Lung microvascular endothelial cell (primary cell): ENCODE measurements around the gene ARHGEF5. TPM values are rescaled to one million over a fixed set of nuclear protein-coding genes. Genes with fewer than 3 reads are reported as not detected.

ENCODE experiments used
- DNase-seq, 2 donors: peaks; one replicate each; pipeline versions ENCODE4 v3.0.0 to v3.0.0-alpha.2; 2010; ENCODE audit warnings: low read depth in 2 of 2
- total RNA-seq: library from RNA; depleted of rRNA; stranded (reverse); fragments of >200 nt; gene quantifications from 2 replicates; pipeline ENCODE4 v1.2.1, GENCODE V29; 2014

Gene ARHGEF5
- total RNA-seq, 1 donor from 2014 or later: 0.20 TPM

- DNase-seq: no peak
Observed at GRCh38 chr7:144428431-144428830, 73.2 kb downstream of the ARHGEF5 start.

Other genes starting within 250 kb of the ARHGEF5 start
- not detected in 2 replicates for gene OR2A2, start 245.8 kb upstream of the ARHGEF5 start, total RNA-seq
- gene OR2A14, start 232.2 kb upstream of the ARHGEF5 start, total RNA-seq: not detected in 2 replicates
- not detected in 2 replicates for gene CTAGE4, start 171.9 kb upstream of the ARHGEF5 start, total RNA-seq
- gene ARHGEF35, start 159.6 kb upstream of the ARHGEF5 start, total RNA-seq: under 0.01 TPM in 1 of 2 replicates, not detected in the other
- gene OR2A42, start 115.8 kb upstream of the ARHGEF5 start, total RNA-seq: not detected in 2 replicates
- not detected in 2 replicates for gene OR2A7, start 90.6 kb upstream of the ARHGEF5 start, total RNA-seq
- not detected in 2 replicates for gene CTAGE8, start 86.1 kb upstream of the ARHGEF5 start, total RNA-seq
- gene OR2A1, start 43.0 kb upstream of the ARHGEF5 start, total RNA-seq: not detected in 2 replicates
- not detected in 2 replicates for gene NOBOX, start 48.3 kb downstream of the ARHGEF5 start, total RNA-seq